Measurements from ENCODE around the gene STEAP1B. TPM values are rescaled to one million over a fixed set of nuclear protein-coding genes. Genes with fewer than 3 reads are reported as not detected.
"Not testable (repeated sequence)": the region's sequence is repeated elsewhere in the genome, so short reads cannot be mapped to it uniquely, and the experiment has no call there.

The STEAP1B gene
- total RNA-seq, 1 donor from 2014 or later = 0.17 TPM

DNA sequence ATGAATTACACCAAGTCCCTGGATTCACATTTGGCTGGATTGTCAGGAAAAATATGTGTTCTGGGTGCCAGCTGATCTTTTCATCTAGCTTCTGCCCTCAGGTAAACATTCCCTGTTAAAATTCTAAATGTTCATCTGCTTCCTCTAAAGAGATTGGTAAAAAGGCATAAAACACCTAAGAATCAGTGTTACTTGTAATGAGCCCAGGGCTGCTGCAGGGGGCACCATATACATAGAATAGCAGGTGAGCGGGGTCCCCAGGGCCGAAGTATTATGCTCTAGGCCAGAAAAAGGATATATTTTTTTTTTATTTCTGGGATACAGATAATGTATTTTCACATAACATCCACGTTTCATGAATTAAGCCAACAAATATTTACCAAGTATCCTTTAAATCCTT lies 4.5 kb upstream of the STEAP1B start:
- not testable (repeated sequence) for DNase-seq (ENCODE audit: low read depth); H3K4me3 ChIP-seq (ENCODE audit: low read depth, low read length)
- TF ChIP-seq, protein P1, sequence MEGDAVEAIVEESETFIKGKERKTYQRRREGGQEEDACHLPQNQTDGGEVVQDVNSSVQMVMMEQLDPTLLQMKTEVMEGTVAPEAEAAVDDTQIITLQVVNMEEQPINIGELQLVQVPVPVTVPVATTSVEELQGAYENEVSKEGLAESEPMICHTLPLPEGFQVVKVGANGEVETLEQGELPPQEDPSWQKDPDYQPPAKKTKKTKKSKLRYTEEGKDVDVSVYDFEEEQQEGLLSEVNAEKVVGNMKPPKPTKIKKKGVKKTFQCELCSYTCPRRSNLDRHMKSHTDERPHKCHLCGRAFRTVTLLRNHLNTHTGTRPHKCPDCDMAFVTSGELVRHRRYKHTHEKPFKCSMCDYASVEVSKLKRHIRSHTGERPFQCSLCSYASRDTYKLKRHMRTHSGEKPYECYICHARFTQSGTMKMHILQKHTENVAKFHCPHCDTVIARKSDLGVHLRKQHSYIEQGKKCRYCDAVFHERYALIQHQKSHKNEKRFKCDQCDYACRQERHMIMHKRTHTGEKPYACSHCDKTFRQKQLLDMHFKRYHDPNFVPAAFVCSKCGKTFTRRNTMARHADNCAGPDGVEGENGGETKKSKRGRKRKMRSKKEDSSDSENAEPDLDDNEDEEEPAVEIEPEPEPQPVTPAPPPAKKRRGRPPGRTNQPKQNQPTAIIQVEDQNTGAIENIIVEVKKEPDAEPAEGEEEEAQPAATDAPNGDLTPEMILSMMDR (conservative IDR thresholded peaks at IDR 0.05; ENCODE audit: low read depth, low read length) = peak; percentile 46

DNA sequence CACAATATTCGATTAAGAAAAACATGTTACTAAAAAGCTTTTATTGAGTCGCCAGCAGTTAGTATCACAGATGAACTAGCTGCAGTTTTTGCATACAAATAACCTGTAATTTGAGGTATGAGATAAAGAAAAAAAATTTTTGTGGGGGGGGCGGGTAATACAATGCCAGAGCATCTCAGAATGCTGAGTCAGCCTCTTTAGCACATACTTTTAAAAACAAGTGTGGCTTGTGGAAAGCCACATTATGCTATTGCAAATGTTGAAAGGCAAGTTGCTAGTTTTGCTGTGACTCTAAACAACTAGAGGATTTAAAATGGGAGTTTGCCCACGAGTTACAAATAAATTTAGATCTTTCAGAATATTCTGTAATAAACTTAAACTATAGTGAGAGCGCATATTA lies 2.1 kb upstream of the STEAP1B start:
- not testable (repeated sequence) for H3K4me3 ChIP-seq (ENCODE audit: low read depth, low read length); DNase-seq (ENCODE audit: low read depth)

DNA sequence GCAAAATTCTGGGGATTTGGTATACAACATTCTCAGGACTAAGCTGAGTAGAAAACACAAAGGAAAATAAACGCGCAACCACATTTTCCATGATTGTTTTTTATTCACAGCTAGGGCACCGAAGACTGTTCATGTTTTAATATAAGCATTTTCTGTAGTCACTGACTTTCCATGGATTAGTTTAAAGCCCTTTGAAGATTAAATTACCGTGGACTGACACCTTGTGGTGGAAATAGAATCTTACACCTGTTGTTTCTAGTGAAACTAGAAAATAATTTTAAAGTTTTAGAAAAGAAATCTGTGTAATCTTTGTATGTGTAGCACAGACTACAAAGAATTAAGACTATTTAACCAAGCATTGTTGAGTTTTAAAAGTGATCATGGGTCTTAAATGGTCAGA lies 1.3 kb upstream of the STEAP1B start:
- DNase-seq (ENCODE audit: low read depth); H3K4me3 ChIP-seq (ENCODE audit: low read depth, low read length): not testable (repeated sequence)
- TF ChIP-seq, protein P1 (conservative IDR thresholded peaks at IDR 0.05; ENCODE audit: low read depth, low read length) = peak; percentile 46

DNA sequence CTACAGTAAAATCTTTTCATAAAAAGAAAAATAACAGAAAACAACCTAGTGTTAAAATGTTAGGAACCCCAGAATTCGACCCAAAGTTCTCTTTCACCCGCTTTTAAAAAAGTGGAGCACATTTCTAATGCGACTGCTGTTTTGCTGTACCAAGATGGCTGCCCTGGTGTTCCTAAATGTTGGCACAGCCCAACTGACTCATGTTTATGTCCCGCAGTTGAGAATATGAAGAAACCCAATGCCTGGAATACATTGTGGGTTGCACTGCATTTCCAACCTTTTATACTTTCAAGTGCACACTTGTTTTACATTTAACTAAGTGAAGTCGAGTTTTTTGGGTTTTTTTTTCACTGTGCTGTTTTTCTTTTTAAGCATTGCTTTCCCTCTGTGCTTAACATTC lies 944 bp downstream of the STEAP1B start:
- DNase-seq (ENCODE audit: low read depth) = no peak
- TF ChIP-seq, protein P1 (conservative IDR thresholded peaks at IDR 0.05; ENCODE audit: low read depth, low read length) = no peak
- H3K4me3 ChIP-seq (ENCODE audit: low read depth, low read length) = no peak overlapping the region

DNA sequence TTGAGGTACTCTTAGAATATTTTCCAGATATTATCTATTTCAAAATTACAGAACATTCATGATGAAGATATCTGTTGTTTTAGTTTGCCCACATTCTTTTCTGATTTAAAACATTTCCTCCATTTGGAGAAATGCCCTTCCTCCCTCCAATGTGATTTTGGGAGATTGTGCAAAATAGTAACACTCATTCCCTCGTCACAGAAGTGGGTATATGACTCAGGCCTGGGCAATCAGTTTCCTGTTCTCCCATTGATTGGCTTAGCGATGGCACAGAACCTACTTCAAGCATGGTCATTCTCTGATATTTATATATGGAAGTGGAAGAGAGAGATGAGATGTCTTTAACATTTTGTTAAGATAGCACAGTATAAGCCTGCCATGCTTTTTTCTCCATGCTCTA lies 3.1 kb downstream of the STEAP1B start:
- H3K4me3 ChIP-seq (ENCODE audit: low read depth, low read length); DNase-seq (ENCODE audit: low read depth): not testable (repeated sequence)

DNA sequence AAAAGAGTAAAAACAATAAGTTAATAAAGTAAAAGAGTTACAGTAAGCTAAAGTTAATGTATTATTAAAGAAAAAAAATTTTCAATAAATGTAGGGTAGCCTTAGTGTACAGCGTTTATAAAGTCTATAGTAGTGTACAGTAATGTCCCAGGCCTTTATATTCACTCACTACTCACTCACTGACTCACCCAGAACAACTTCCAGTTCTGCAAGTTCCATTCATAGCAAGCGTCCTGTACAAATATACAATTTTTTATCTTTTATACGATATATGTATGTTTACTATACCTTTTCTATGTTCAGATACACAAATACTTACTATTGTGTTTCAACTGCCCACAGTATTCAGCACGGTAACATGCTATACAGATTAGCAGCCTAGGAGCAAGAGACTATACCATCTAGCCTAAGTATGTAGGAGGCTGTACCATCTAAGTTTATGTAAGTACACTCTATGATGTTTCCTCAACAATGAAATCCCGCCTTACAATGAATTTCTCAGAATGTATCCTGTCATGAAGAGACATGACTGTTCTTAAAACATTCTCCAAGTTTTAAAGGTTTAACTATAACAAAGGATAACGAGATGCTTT lies 3.6 kb downstream of the STEAP1B start:
- not testable (repeated sequence) for H3K4me3 ChIP-seq (ENCODE audit: low read depth, low read length); DNase-seq (ENCODE audit: low read depth)

DNA sequence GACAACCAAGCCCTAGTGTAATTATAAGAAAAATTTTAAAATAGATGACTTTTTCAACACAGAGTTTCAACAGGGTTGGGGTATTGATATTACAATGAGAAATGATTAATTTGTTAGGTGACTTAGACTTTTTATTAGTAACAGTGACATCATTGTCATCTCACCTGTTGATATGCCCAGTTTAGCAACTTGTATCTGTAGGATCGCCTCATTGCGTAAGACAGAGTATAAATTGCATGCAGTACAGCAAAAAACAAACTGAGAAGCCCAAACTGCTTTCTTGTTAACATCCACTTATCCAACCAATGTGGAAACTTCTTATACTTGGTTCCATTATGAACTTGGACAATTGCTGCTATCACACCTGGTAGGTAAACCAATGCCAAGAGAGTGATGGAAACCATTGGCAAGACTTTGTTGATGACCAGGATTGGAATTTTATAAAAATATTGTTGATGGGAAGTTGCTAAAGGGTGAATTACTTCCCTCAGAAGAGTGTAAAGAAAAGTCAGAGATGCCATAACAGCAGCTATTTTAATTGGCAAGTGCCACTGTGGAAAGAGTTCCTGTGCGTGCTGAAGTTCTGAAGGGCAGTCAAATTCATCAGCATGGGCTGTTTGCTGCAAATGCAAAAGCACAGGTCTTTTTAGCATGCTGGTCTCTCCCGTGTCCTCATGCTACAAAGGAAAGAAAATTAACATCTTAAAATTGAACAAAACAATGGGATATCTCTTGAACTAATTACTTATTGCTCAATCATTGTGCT lies 6.6 kb downstream of the STEAP1B start:
- not testable (repeated sequence) for H3K4me3 ChIP-seq (ENCODE audit: low read depth, low read length); DNase-seq (ENCODE audit: low read depth)

DNA sequence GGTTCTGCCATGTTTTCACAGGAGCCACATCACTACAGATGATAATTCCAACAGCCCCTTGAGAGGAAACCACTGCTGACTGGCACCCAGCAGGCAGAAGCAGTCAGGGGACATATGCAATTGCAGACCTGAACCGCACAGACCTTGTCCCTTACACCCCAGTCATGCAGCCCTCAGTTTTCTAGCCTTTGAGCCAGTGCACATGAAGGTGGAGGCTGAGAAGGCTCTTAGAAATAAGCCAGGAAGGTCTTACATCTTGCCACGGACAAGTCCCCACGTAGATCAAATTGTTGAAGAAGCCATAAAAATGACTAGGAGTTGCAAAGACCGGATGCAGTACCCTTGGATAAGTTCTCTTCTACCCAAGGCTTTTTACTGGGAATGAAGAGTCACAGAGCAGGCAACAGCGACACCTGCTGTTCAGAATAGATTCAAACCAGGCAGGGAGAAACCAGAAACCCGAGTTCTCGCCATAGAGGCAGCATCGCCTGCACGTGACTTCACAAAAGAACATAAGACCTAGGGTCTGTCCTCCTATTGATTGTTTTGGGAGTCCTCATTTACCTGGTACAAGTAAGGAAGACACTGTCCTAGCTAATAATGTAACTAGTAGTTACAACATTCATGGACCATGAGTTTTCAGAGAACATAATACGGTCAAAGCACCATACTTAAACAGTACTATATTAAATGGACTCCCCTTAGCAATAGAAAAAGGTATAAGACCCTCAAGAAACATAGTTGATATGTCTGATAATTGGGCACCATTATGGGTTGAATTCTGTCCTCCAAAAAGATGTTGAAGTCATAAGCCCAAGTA lies 11.1 kb downstream of the STEAP1B start:
- peak; percentile 19 for DNase-seq (ENCODE audit: low read depth)
- no peak overlapping the region for H3K4me3 ChIP-seq (ENCODE audit: low read depth, low read length)
- TF ChIP-seq, protein P1 (conservative IDR thresholded peaks at IDR 0.05; ENCODE audit: low read depth, low read length) = peak; percentile 96

Measured in epithelial cell of proximal tubule (primary cell).